Heart left ventricle (tissue), 13 donors: ENCODE measurements around the gene TCF7L2.

Experiments
- CTCF ChIP-seq, 12 donors: fragments of 200-600 bp; sonication (generic) in 4 of 12; IDR thresholded peaks; one replicate each; pipeline versions ENCODE4 v1.5.0 to v1.8.0; 2018 to 2022; ENCODE audit warnings: antibody characterized with exemption in 12 of 12, mild to moderate bottlenecking in 5 of 12
- POLR2A ChIP-seq, 2 donors: fragments of 450-650 bp; IDR thresholded peaks; one replicate each; pipeline ENCODE4 v1.6.1; 2017; ENCODE audit warnings: antibody characterized with exemption in 2 of 2, mild to moderate bottlenecking in 2 of 2, moderate library complexity in 2 of 2
- donor health status: ischemic (EF 13 %, LVEDD 7.1; RV severe dilation, severe dysfunction).
- donor health status: DM: no; HTN: yes; CAD: no.
- donor health status: DM: no; HTN: no; CAD: no.
- donor health status: ischemic (EF 25% LVEDD 6.9; RV normal size, moderate dysfunction).
- donor health status: ischemic (EF 25% LVEDD 5.7; RV mildly dilated, moderate dysfunction).
- donor health status: ischemic (EF 35%, LVEDD 5.7; RV mildly dilated, moderate dysfunction).
- donor health status: nonischemic (EF 11% LVEDD 7.7; RV severe dilation, severe dysfunction).
- donor health status: DM: yes; HTN: yes; CAD: no.
- donor health status: PGD.
- donor health status: ischemic (EF 29% LVEDD 5.4; RV normal size, mild dysfunction).
- donor health status: nonischemic (EF 23%, LVEDD 6.1; RV moderate dilation, normal function).

- no peak for TF ChIP-seq CTCF (IDR thresholded peaks at IDR 0.05)
- TF ChIP-seq POLR2A (IDR thresholded peaks at IDR 0.05): no peak
Observed at GRCh38 chr10:112963835-112964234, 13.8 kb downstream of the TCF7L2 start.
